ENCODE measurements around the gene WEE2. TPM values are rescaled to one million over a fixed set of nuclear protein-coding genes. Genes with fewer than 3 reads are reported as not detected.

Gene WEE2
- total and polyA plus RNA-seq, 9 of the 15 experiments (the other 6 are each of a cell fraction or from before 2014, with no cell fraction given): not detected

DNA sequence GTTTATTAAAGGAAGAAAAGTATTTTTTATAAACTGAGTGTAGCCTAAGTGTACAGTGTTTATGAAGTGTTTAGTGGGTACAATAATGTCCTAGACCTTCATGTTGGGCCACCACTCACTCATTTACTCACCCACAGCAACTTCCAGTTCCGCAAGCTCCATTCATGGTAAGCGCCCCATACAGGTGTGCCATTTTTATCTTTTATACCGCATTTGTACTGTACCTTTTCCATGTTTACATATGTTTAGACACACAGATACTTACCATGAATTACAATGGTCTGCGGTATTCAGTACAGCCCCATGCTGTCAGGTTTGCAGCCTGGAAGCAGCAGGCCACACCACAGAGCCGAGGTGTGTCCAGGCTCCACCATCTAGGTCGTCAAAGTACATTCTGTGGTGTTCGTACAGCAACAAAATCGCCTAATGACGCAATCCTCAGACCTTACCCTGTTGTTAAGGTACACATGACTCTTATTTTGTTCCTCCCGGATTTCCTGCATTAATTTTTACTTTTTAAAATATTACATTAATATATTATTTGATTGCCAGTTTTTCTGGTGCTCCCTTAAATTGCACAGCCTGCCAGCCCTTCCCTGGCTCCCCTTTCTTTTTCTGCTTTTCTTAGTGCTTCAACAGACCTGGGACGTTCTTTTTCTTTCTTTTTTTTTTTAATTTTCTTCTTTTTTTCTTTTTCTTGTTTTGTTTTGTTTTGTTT lies 29.1 kb downstream of the WEE2 start:
- Histone ChIP-seq H3K4me2 (ENCODE audit: insufficient read depth, low read length) (peak overlapping the region; percentile 98), H3K27me3 (ENCODE audit: control insufficient read depth in 2 of 2, insufficient read depth in 2 of 2, low read length in 2 of 2) (no peaks in the 10 kb centered on the region), H4K20me1 (replicated peaks; ENCODE audit: control insufficient read depth, insufficient read depth, low read length) (no peaks in the 10 kb centered on the region), H2AFZ (ENCODE audit: low read depth, low read length) (peak overlapping the region; percentile 92), H3K9me3 (replicated peaks; ENCODE audit: control insufficient read depth, insufficient read depth, low read depth, low read length) (no peaks in the 10 kb centered on the region), H3K4me3 (peak overlapping the region; percentile 65), H3K36me3 (ENCODE audit: control insufficient read depth, insufficient read depth, low read length) (peaks cover 31% of the 10 kb centered on the region), H3K79me2 (ENCODE audit: control insufficient read depth, insufficient read depth, low read length) (peaks cover 40% of the 10 kb centered on the region), H3K9me1 (ENCODE audit: control insufficient read depth, insufficient read depth, low read length) (no peaks in the 10 kb centered on the region), H3K4me1 (replicated peaks in 1 of 2; ENCODE audit: control insufficient read depth in 2 of 2, insufficient read depth in 2 of 2, low read length in 2 of 2) (peaks cover 5 to 12% of the 10 kb centered on the region in 2 experiments; a peak in 4 of 5 replicates), H3K9ac (ENCODE audit: insufficient read depth in 1 of 2, low read depth in 2 of 2, low read length in 2 of 2) (peak overlapping the region; percentile 84 to 92), H3K27ac (ENCODE audit: extremely low read depth, low read depth, low read length) (peak overlapping the region; percentile 89)
- peak; percentile 46 to 70 (median 56) for DNase-seq (ENCODE audit: extremely low read depth in 1 of 4, low spot score in 3 of 4)
- peak; percentile 72 for ATAC-seq
- CTCF ChIA-PET (ENCODE audit: low intra/inter-chr PET ratio): interaction anchor here (0.6 kb wide), 1 partner anchor 83 kb away, joined by 3 read pairs; no protein-coding TSS in a partner anchor
- BruUV-seq (replicated peaks): TSS peak; percentile 89
- in situ Hi-C loops (cut with MboI): no loop called here
- 20% methylated on average over 10 of the region's 11 CpGs for WGBS (ENCODE audit: insufficient coverage, low coverage, missing lambda C conversion rate)
- intact Hi-C loops (cut with micrococcal nuclease): loop anchor here (5.0 kb wide), 1 partner anchor 185 kb away; the partner anchor contains the start of gene AGK
- POLR2A ChIA-PET: interaction anchor here (0.7 to 3.0 kb wide), 9 partner anchors 10 to 186 kb away, joined by 3 to 30 read pairs (median 3); partner anchors contain the start of genes AGK and DENND11
- peak; percentile 46 for FAIRE-seq
- TF ChIP-seq, protein P1, sequence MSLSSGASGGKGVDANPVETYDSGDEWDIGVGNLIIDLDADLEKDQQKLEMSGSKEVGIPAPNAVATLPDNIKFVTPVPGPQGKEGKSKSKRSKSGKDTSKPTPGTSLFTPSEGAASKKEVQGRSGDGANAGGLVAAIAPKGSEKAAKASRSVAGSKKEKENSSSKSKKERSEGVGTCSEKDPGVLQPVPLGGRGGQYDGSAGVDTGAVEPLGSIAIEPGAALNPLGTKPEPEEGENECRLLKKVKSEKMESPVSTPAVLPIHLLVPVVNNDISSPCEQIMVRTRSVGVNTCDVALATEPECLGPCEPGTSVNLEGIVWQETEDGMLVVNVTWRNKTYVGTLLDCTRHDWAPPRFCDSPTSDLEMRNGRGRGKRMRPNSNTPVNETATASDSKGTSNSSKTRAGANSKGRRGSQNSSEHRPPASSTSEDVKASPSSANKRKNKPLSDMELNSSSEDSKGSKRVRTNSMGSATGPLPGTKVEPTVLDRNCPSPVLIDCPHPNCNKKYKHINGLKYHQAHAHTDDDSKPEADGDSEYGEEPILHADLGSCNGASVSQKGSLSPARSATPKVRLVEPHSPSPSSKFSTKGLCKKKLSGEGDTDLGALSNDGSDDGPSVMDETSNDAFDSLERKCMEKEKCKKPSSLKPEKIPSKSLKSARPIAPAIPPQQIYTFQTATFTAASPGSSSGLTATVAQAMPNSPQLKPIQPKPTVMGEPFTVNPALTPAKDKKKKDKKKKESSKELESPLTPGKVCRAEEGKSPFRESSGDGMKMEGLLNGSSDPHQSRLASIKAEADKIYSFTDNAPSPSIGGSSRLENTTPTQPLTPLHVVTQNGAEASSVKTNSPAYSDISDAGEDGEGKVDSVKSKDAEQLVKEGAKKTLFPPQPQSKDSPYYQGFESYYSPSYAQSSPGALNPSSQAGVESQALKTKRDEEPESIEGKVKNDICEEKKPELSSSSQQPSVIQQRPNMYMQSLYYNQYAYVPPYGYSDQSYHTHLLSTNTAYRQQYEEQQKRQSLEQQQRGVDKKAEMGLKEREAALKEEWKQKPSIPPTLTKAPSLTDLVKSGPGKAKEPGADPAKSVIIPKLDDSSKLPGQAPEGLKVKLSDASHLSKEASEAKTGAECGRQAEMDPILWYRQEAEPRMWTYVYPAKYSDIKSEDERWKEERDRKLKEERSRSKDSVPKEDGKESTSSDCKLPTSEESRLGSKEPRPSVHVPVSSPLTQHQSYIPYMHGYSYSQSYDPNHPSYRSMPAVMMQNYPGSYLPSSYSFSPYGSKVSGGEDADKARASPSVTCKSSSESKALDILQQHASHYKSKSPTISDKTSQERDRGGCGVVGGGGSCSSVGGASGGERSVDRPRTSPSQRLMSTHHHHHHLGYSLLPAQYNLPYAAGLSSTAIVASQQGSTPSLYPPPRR (CRISPR knock-in tag; IDR thresholded peaks at IDR 0.05; ENCODE audit: borderline replicate concordance): no peak
- no peak for TF ChIP-seq TRIM28 (IDR thresholded peaks at IDR 0.05)
- TF ChIP-seq ASH1L (IDR thresholded peaks at IDR 0.05; ENCODE audit: borderline replicate concordance, low read depth, partially characterized antibody): peak; percentile 45
- TF ChIP-seq, protein P2, sequence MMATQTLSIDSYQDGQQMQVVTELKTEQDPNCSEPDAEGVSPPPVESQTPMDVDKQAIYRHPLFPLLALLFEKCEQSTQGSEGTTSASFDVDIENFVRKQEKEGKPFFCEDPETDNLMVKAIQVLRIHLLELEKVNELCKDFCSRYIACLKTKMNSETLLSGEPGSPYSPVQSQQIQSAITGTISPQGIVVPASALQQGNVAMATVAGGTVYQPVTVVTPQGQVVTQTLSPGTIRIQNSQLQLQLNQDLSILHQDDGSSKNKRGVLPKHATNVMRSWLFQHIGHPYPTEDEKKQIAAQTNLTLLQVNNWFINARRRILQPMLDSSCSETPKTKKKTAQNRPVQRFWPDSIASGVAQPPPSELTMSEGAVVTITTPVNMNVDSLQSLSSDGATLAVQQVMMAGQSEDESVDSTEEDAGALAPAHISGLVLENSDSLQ (IDR thresholded peaks at IDR 0.05): no peak
- TF ChIP-seq STAG1 (CRISPR knock-in tag; IDR thresholded peaks at IDR 0.05; ENCODE audit: borderline replicate concordance): no peak
- no peak for TF ChIP-seq ZNF507 (tag; conservative IDR thresholded peaks at IDR 0.05)
- TF ChIP-seq ZNF41 (CRISPR knock-in tag; conservative IDR thresholded peaks at IDR 0.05): no peak
- TF ChIP-seq, protein P3, sequence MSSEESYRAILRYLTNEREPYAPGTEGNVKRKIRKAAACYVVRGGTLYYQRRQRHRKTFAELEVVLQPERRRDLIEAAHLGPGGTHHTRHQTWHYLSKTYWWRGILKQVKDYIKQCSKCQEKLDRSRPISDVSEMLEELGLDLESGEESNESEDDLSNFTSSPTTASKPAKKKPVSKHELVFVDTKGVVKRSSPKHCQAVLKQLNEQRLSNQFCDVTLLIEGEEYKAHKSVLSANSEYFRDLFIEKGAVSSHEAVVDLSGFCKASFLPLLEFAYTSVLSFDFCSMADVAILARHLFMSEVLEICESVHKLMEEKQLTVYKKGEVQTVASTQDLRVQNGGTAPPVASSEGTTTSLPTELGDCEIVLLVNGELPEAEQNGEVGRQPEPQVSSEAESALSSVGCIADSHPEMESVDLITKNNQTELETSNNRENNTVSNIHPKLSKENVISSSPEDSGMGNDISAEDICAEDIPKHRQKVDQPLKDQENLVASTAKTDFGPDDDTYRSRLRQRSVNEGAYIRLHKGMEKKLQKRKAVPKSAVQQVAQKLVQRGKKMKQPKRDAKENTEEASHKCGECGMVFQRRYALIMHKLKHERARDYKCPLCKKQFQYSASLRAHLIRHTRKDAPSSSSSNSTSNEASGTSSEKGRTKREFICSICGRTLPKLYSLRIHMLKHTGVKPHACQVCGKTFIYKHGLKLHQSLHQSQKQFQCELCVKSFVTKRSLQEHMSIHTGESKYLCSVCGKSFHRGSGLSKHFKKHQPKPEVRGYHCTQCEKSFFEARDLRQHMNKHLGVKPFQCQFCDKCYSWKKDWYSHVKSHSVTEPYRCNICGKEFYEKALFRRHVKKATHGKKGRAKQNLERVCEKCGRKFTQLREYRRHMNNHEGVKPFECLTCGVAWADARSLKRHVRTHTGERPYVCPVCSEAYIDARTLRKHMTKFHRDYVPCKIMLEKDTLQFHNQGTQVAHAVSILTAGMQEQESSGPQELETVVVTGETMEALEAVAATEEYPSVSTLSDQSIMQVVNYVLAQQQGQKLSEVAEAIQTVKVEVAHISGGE (CRISPR knock-in tag; IDR thresholded peaks at IDR 0.05): no peak
- no peak for TF ChIP-seq BCL6 (CRISPR knock-in tag; IDR thresholded peaks at IDR 0.05)
- no peak for TF ChIP-seq CREBBP (IDR thresholded peaks at IDR 0.05; ENCODE audit: low read depth, low read length)
- no peak for TF ChIP-seq ZFPM2 (CRISPR knock-in tag; IDR thresholded peaks at IDR 0.05)
- TF ChIP-seq ZNF121 (CRISPR knock-in tag; conservative IDR thresholded peaks at IDR 0.05): no peak
- TF ChIP-seq POLR2A (conservative IDR thresholded peaks at IDR 0.05): no peak

Measured in K562 (cell line).